ENCODE data around the gene PDIA6. TPM values are rescaled to one million over a fixed set of nuclear protein-coding genes. Genes with fewer than 3 reads are reported as not detected.

PDIA6 gene
- total and polyA plus RNA-seq, 2 experiments from 2014 or later: 214 to 548 TPM

- Histone ChIP-seq H3K36me3 (no peaks in the 10 kb centered on the region), H3K27me3 (peaks cover 3% of the 10 kb centered on the region), H3K9me3 (ENCODE audit: low read depth) (no peaks in the 10 kb centered on the region), H3K4me1 (ENCODE audit: low read depth) (peaks cover under 1% of the 10 kb centered on the region), H3K4me3 (no peak overlapping the region), H3K27ac (no peak overlapping the region)
- DNase-seq (ENCODE audit: low read depth in 1 of 2, low spot score in 1 of 2): no peak
- TF ChIP-seq, protein P1, sequence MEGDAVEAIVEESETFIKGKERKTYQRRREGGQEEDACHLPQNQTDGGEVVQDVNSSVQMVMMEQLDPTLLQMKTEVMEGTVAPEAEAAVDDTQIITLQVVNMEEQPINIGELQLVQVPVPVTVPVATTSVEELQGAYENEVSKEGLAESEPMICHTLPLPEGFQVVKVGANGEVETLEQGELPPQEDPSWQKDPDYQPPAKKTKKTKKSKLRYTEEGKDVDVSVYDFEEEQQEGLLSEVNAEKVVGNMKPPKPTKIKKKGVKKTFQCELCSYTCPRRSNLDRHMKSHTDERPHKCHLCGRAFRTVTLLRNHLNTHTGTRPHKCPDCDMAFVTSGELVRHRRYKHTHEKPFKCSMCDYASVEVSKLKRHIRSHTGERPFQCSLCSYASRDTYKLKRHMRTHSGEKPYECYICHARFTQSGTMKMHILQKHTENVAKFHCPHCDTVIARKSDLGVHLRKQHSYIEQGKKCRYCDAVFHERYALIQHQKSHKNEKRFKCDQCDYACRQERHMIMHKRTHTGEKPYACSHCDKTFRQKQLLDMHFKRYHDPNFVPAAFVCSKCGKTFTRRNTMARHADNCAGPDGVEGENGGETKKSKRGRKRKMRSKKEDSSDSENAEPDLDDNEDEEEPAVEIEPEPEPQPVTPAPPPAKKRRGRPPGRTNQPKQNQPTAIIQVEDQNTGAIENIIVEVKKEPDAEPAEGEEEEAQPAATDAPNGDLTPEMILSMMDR (IDR thresholded peaks at IDR 0.05; ENCODE audit: low read depth, low read length): no peak
Observed at GRCh38 chr2:10828346-10828745, 15.8 kb upstream of the PDIA6 start.

DNA sequence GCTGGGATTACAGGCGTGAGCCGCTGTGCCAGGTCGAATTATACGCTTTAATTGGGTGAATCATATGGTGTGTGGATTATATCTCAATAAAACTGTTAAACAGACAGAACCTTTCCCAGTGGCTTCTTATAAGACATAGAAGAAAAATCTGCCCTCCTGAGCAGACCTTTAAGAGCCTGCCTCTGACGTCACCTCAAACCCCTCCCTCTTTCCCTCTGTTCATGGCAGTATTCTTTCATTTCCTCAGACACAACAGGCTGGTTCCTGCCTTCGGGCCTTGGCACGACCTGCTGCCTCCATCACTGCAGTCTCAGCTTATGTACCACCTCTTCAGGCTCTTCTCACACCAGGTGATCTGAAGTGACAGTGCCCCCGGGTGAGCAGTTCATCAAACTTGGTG is 14.0 kb upstream of the PDIA6 start:
- DNase-seq (ENCODE audit: low read depth in 1 of 2, low spot score in 1 of 2): no peak
- H3K27ac ChIP-seq: no peak overlapping the region
- no peak overlapping the region for H3K4me3 ChIP-seq
- TF ChIP-seq, protein P1 (IDR thresholded peaks at IDR 0.05; ENCODE audit: low read depth, low read length): no peak
- no peaks in the 10 kb centered on the region for H3K9me3 ChIP-seq (ENCODE audit: low read depth)
- H3K36me3 ChIP-seq: no peaks in the 10 kb centered on the region
- no peaks in the 10 kb centered on the region for H3K4me1 ChIP-seq (ENCODE audit: low read depth)
- H3K27me3 ChIP-seq: peaks cover 3% of the 10 kb centered on the region

- Histone ChIP-seq H3K9me3 (ENCODE audit: low read depth) (no peaks in the 10 kb centered on the region), H3K36me3 (no peaks in the 10 kb centered on the region), H3K27me3 (peaks cover under 1% of the 10 kb centered on the region), H3K4me1 (ENCODE audit: low read depth) (no peaks in the 10 kb centered on the region), H3K27ac (no peak overlapping the region), H3K4me3 (no peak overlapping the region)
- TF ChIP-seq, protein P1 (IDR thresholded peaks at IDR 0.05; ENCODE audit: low read depth, low read length): no peak
- no peak for DNase-seq (ENCODE audit: low read depth in 1 of 2, low spot score in 1 of 2)
Observed at GRCh38 chr2:10826026-10826425, 13.4 kb upstream of the PDIA6 start.

DNA sequence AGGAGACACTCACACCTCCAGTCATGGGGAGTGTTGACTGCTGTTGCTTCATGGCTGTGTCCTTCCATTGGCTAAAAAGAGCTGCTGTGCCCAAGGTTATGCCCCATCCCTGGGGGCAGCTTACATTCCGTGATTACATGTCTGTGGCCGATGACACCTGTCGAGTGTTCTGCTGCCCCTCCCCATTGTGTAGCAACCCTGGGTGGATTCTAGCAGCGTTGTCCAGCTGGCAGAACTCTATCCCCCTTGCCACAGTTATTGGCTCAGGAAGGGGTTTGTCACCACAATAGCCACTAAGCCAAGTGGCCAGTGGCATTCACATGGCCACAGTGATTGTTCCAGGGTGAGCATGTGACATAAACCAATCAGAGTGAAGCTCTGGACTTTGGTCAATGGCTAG is 11.6 kb upstream of the PDIA6 start:
- TF ChIP-seq, protein P1 (IDR thresholded peaks at IDR 0.05; ENCODE audit: low read depth, low read length): no peak
- H3K4me1 ChIP-seq (ENCODE audit: low read depth): no peaks in the 10 kb centered on the region
- H3K4me3 ChIP-seq: no peak overlapping the region
- H3K27ac ChIP-seq: no peak overlapping the region
- H3K36me3 ChIP-seq: no peaks in the 10 kb centered on the region
- H3K27me3 ChIP-seq: no peaks in the 10 kb centered on the region
- no peaks in the 10 kb centered on the region for H3K9me3 ChIP-seq (ENCODE audit: low read depth)
- DNase-seq (ENCODE audit: low read depth in 1 of 2, low spot score in 1 of 2): no peak

DNA sequence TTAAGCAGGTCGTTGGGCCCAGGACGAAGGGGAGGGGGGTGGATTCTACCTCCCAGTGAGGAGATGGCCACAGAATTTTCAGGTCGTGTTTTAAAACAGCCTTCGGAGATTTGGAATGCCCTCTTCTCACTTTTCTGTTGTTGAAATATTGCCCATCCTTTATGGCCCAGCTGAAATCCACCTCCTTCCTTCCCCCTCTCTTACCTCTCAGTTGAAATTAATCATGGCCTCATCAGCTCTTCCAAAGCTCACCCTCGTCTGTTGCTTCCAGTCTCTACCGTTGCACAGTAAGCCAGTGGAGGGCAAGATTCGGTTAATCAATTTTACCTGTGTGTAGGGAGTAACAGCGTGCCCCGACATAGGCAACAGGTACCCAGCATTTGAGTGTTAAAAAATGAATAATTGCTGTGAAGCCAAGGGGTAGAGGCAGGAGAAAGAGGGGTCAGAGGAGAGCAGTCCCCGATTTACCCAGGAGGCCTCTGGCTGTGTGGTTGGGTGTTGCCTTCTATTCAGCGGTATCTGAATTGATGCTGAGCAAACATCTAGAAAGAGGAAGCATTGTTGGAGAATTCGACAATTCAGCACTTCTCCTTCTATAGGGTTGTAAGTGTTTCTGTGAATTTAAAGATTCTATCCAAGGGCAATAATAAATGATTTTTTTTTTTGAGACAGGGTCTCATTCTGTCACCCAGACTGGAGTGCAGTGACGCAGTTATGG is 8.6 kb upstream of the PDIA6 start:
- Histone ChIP-seq H3K4me1 (ENCODE audit: low read depth) (no peaks in the 10 kb centered on the region), H3K27ac (no peak overlapping the region), H3K27me3 (no peaks in the 10 kb centered on the region), H3K9me3 (ENCODE audit: low read depth) (no peaks in the 10 kb centered on the region), H3K36me3 (no peaks in the 10 kb centered on the region), H3K4me3 (no peak overlapping the region)
- TF ChIP-seq, protein P1 (IDR thresholded peaks at IDR 0.05; ENCODE audit: low read depth, low read length): no peak
- DNase-seq (ENCODE audit: low read depth in 1 of 2, low spot score in 1 of 2): no peak
